HEK293 (cell line): Measurements from ENCODE around the gene NARF.

Source experiments
- GLIS2 ChIP-seq: fragments of 450-650 bp; formaldehyde crosslinking; IDR thresholded peaks from 2 replicates; pipeline ENCODE4 v1.5.1; 2016; ENCODE audit warnings: missing biosample characterization, missing genetic modification characterization
- HOXA7 ChIP-seq: sonication (generic); formaldehyde crosslinking; IDR thresholded peaks from 2 replicates; pipeline ENCODE4 v1.8.1; 2022; ENCODE audit warnings: missing genetic modification reagents, borderline replicate concordance
- HOXD13 ChIP-seq: sonication (generic); formaldehyde crosslinking; IDR thresholded peaks from 2 replicates; pipeline ENCODE4 v1.8.0; 2022; ENCODE audit warnings: missing genetic modification reagents, borderline replicate concordance
- KLF10 ChIP-seq: fragments of 450-650 bp; IDR thresholded peaks from 2 replicates; pipeline ENCODE4 v1.5.1; 2018; ENCODE audit warnings: missing biosample characterization, mild to moderate bottlenecking, missing genetic modification characterization
- OSR2 ChIP-seq: fragments of 450-650 bp; formaldehyde crosslinking; IDR thresholded peaks from 2 replicates; pipeline ENCODE4 v1.5.1; 2016; ENCODE audit warnings: missing biosample characterization, missing genetic modification characterization
- ZFHX2 ChIP-seq: fragments of 450-650 bp; formaldehyde crosslinking; conservative IDR thresholded peaks from 2 replicates; pipeline ENCODE4 v1.5.1; 2016; ENCODE audit warnings: missing biosample characterization, missing genetic modification characterization
- ZFP69B ChIP-seq: fragments of 450-650 bp; formaldehyde crosslinking; IDR thresholded peaks from 2 replicates; pipeline ENCODE4 v1.5.1; 2016; ENCODE audit warnings: missing biosample characterization, missing genetic modification characterization
- ZNF211 ChIP-seq: fragments of 450-650 bp; formaldehyde crosslinking; IDR thresholded peaks from 2 replicates; pipeline ENCODE4 v1.5.1; 2016; ENCODE audit warnings: low read depth, missing biosample characterization, missing genetic modification characterization
- ZNF23 ChIP-seq: fragments of 450-650 bp; formaldehyde crosslinking; IDR thresholded peaks from 2 replicates; pipeline ENCODE4 v1.5.1; 2016; ENCODE audit warnings: missing biosample characterization, missing genetic modification characterization, borderline replicate concordance
- ZNF239 ChIP-seq: fragments of 450-650 bp; formaldehyde crosslinking; IDR thresholded peaks from 2 replicates; pipeline ENCODE4 v1.5.1; 2016; ENCODE audit warnings: missing biosample characterization, missing genetic modification characterization
- ZNF404 ChIP-seq: fragments of 450-650 bp; formaldehyde crosslinking; IDR thresholded peaks from 2 replicates; pipeline ENCODE4 v1.5.1; 2017; ENCODE audit warnings: missing biosample characterization, missing genetic modification characterization
- ZNF529 ChIP-seq: fragments of 450-650 bp; formaldehyde crosslinking; IDR thresholded peaks from 2 replicates; pipeline ENCODE4 v1.5.1; 2017; ENCODE audit warnings: missing genetic modification characterization, missing biosample characterization; ENCODE audit not compliant: insufficient replicate concordance
- ZNF571 ChIP-seq: fragments of 450-650 bp; formaldehyde crosslinking; IDR thresholded peaks from 2 replicates; pipeline ENCODE4 v1.5.0; 2017; ENCODE audit warnings: missing biosample characterization, missing genetic modification characterization
- ZNF626 ChIP-seq: fragments of 450-650 bp; sonication (Bioruptor Pico); formaldehyde crosslinking; IDR thresholded peaks from 2 replicates; pipeline ENCODE4 v1.5.1; 2018; ENCODE audit warnings: missing biosample characterization, missing genetic modification characterization, inconsistent platforms
- ZXDB ChIP-seq: fragments of 450-650 bp; formaldehyde crosslinking; IDR thresholded peaks from 2 replicates; pipeline ENCODE4 v1.5.1; 2016; ENCODE audit warnings: missing biosample characterization, missing genetic modification characterization
- TF ChIP-seq, protein P1 (sequence below): sonication (generic); formaldehyde crosslinking; IDR thresholded peaks from 2 replicates; pipeline ENCODE4 v1.8.1; 2022; ENCODE audit warnings: mild to moderate bottlenecking, moderate library complexity, missing genetic modification reagents
- TF ChIP-seq, protein P2 (sequence below): fragments of 450-650 bp; formaldehyde crosslinking; IDR thresholded peaks from 2 replicates; pipeline ENCODE4 v1.5.1; 2016; ENCODE audit warnings: missing biosample characterization, missing genetic modification characterization
- TF ChIP-seq, protein P3 (sequence below): fragments of 450-650 bp; formaldehyde crosslinking; conservative IDR thresholded peaks from 2 replicates; pipeline ENCODE4 v1.5.1; 2016; ENCODE audit warnings: low read depth, missing biosample characterization, missing genetic modification characterization
- TF ChIP-seq, protein P4 (sequence below): fragments of 450-650 bp; formaldehyde crosslinking; IDR thresholded peaks from 2 replicates; pipeline ENCODE4 v1.5.1; 2016; ENCODE audit warnings: missing biosample characterization, missing genetic modification characterization, borderline replicate concordance

The NARF gene

DNA sequence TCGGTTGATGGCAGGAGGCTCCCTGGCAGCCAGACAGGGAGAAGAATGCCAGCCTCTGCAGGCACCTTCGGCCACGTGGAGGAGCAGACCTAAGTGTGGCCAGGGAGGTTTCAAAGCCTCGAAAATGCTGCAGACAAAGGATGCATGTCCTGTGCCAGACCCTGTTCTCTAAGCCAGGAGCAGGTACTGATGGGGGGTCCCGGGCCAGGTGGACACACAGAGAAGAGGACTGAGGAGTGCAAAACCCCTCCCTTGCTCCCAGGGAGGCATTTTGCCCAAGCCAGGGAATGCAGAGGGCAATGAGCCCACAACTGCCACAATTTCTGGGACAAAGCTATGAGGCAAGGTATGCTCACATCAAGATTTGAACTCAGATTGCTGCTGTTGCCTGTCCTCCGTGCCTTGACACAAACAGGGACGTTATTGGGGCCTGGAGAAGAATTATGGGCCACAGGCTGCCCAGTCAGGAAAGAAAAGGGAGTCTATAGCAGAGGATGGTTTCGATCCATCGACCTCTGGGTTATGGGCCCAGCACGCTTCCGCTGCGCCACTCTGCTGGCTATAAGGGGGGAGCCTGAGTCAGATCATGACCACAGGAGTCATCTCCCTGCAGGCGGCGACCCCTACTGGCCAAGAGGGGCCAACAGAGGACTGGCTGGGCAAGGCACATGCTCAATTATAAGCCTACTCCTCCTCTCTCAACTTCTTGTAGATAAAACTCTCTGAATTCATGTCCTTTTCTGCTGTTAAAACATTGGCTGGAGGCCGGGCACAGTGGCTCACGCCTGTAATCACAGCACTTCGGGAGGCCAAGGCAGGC is 35.9 kb downstream of the NARF start (continued):
- TF ChIP-seq ZXDB (tag by site-specific recombination) (no peak), ZNF404 (tag by site-specific recombination) (no peak), KLF10 (tag by site-specific recombination) (peak; percentile 85), ZNF23 (tag by site-specific recombination) (no peak), ZFP69B (peak; percentile 95), ZFHX2 (no peak; the same call in 1 of the 2 replicates), ZNF239 (tag by site-specific recombination) (no peak), HOXA7 (no peak), ZNF626 (no peak), ZNF211 (tag by site-specific recombination) (no peak), GLIS2 (tag by site-specific recombination) (peak; percentile 89), ZNF529 (no peak), HOXD13 (CRISPR knock-in tag) (peak; percentile 55; the same call in 1 of the 2 replicates), ZNF571 (tag by site-specific recombination) (no peak), OSR2 (tag by site-specific recombination) (no peak)
- TF ChIP-seq, protein P1, sequence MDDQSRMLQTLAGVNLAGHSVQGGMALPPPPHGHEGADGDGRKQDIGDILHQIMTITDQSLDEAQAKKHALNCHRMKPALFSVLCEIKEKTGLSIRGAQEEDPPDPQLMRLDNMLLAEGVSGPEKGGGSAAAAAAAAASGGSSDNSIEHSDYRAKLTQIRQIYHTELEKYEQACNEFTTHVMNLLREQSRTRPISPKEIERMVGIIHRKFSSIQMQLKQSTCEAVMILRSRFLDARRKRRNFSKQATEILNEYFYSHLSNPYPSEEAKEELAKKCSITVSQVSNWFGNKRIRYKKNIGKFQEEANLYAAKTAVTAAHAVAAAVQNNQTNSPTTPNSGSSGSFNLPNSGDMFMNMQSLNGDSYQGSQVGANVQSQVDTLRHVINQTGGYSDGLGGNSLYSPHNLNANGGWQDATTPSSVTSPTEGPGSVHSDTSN (CRISPR knock-in tag) = 0 out of 2 replicates have a peak, but pooled peaks have one; percentile 52
- TF ChIP-seq, protein P2, sequence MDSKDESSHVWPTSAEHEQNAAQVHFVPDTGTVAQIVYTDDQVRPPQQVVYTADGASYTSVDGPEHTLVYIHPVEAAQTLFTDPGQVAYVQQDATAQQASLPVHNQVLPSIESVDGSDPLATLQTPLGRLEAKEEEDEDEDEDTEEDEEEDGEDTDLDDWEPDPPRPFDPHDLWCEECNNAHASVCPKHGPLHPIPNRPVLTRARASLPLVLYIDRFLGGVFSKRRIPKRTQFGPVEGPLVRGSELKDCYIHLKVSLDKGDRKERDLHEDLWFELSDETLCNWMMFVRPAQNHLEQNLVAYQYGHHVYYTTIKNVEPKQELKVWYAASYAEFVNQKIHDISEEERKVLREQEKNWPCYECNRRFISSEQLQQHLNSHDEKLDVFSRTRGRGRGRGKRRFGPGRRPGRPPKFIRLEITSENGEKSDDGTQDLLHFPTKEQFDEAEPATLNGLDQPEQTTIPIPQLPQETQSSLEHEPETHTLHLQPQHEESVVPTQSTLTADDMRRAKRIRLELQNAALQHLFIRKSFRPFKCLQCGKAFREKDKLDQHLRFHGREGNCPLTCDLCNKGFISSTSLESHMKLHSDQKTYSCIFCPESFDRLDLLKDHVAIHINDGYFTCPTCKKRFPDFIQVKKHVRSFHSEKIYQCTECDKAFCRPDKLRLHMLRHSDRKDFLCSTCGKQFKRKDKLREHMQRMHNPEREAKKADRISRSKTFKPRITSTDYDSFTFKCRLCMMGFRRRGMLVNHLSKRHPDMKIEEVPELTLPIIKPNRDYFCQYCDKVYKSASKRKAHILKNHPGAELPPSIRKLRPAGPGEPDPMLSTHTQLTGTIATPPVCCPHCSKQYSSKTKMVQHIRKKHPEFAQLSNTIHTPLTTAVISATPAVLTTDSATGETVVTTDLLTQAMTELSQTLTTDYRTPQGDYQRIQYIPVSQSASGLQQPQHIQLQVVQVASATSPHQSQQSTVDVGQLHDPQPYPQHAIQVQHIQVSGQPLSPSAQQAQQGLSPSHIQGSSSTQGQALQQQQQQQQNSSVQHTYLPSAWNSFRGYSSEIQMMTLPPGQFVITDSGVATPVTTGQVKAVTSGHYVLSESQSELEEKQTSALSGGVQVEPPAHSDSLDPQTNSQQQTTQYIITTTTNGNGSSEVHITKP (tag by site-specific recombination) = peak; percentile 78
- TF ChIP-seq, protein P3, sequence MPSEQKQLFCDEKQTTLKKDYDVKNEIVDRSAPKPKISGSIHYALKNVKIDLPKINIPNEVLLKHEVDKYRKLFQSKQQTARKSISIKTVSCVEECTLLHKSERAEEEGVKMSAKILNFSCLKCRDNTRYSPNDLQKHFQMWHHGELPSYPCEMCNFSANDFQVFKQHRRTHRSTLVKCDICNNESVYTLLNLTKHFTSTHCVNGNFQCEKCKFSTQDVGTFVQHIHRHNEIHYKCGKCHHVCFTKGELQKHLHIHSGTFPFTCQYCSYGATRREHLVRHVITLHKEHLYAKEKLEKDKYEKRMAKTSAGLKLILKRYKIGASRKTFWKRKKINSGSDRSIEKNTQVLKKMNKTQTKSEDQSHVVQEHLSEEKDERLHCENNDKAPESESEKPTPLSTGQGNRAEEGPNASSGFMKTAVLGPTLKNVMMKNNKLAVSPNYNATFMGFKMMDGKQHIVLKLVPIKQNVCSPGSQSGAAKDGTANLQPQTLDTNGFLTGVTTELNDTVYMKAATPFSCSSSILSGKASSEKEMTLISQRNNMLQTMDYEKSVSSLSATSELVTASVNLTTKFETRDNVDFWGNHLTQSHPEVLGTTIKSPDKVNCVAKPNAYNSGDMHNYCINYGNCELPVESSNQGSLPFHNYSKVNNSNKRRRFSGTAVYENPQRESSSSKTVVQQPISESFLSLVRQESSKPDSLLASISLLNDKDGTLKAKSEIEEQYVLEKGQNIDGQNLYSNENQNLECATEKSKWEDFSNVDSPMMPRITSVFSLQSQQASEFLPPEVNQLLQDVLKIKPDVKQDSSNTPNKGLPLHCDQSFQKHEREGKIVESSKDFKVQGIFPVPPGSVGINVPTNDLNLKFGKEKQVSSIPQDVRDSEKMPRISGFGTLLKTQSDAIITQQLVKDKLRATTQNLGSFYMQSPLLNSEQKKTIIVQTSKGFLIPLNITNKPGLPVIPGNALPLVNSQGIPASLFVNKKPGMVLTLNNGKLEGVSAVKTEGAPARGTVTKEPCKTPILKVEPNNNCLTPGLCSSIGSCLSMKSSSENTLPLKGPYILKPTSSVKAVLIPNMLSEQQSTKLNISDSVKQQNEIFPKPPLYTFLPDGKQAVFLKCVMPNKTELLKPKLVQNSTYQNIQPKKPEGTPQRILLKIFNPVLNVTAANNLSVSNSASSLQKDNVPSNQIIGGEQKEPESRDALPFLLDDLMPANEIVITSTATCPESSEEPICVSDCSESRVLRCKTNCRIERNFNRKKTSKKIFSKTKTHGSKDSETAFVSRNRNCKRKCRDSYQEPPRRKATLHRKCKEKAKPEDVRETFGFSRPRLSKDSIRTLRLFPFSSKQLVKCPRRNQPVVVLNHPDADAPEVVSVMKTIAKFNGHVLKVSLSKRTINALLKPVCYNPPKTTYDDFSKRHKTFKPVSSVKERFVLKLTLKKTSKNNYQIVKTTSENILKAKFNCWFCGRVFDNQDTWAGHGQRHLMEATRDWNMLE (tag by site-specific recombination) = peak; percentile 32
- TF ChIP-seq, protein P4, sequence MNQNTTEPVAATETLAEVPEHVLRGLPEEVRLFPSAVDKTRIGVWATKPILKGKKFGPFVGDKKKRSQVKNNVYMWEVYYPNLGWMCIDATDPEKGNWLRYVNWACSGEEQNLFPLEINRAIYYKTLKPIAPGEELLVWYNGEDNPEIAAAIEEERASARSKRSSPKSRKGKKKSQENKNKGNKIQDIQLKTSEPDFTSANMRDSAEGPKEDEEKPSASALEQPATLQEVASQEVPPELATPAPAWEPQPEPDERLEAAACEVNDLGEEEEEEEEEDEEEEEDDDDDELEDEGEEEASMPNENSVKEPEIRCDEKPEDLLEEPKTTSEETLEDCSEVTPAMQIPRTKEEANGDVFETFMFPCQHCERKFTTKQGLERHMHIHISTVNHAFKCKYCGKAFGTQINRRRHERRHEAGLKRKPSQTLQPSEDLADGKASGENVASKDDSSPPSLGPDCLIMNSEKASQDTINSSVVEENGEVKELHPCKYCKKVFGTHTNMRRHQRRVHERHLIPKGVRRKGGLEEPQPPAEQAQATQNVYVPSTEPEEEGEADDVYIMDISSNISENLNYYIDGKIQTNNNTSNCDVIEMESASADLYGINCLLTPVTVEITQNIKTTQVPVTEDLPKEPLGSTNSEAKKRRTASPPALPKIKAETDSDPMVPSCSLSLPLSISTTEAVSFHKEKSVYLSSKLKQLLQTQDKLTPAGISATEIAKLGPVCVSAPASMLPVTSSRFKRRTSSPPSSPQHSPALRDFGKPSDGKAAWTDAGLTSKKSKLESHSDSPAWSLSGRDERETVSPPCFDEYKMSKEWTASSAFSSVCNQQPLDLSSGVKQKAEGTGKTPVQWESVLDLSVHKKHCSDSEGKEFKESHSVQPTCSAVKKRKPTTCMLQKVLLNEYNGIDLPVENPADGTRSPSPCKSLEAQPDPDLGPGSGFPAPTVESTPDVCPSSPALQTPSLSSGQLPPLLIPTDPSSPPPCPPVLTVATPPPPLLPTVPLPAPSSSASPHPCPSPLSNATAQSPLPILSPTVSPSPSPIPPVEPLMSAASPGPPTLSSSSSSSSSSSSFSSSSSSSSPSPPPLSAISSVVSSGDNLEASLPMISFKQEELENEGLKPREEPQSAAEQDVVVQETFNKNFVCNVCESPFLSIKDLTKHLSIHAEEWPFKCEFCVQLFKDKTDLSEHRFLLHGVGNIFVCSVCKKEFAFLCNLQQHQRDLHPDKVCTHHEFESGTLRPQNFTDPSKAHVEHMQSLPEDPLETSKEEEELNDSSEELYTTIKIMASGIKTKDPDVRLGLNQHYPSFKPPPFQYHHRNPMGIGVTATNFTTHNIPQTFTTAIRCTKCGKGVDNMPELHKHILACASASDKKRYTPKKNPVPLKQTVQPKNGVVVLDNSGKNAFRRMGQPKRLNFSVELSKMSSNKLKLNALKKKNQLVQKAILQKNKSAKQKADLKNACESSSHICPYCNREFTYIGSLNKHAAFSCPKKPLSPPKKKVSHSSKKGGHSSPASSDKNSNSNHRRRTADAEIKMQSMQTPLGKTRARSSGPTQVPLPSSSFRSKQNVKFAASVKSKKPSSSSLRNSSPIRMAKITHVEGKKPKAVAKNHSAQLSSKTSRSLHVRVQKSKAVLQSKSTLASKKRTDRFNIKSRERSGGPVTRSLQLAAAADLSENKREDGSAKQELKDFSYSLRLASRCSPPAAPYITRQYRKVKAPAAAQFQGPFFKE (tag by site-specific recombination) = peak; percentile 83; the same call in 1 of the 2 replicates
